ENCODE results near the gene ZFAND4. TPM values are rescaled to one million over a fixed set of nuclear protein-coding genes. Genes with fewer than 3 reads are reported as not detected.
A peak's percentile ranks its signal among the peaks of the same experiment; 100 is the strongest.

Gene ZFAND4
- total and polyA plus RNA-seq, 9 of the 15 experiments (the other 6 are each of a cell fraction or from before 2014, with no cell fraction given): 0.42 to 3.0 (median 1.5) TPM

- TF ChIP-seq ZNF561 (CRISPR knock-in tag; conservative IDR thresholded peaks at IDR 0.05) (no peak), ZNF431 (CRISPR knock-in tag; IDR thresholded peaks at IDR 0.05) (no peak), RFX1 (IDR thresholded peaks at IDR 0.05) (peak; percentile 28; the same call in 1 of the 2 replicates), ZNF263 (CRISPR knock-in tag; IDR thresholded peaks at IDR 0.05; ENCODE audit: borderline replicate concordance) (no peak), KLF1 (tag; IDR thresholded peaks at IDR 0.05) (no peak), FOS (IDR thresholded peaks at IDR 0.05; ENCODE audit: extremely low read depth, insufficient read length) (peak; percentile 36), RB1 (IDR thresholded peaks at IDR 0.05; ENCODE audit: low read depth) (peak; percentile 40; the same call in 1 of the 2 replicates), ZNF695 (CRISPR knock-in tag; IDR thresholded peaks at IDR 0.05) (no peak), CTBP1 (IDR thresholded peaks at IDR 0.05; ENCODE audit: borderline replicate concordance) (peak; percentile 38; the same call in 1 of the 2 replicates), RBM25 (IDR thresholded peaks at IDR 0.05; ENCODE audit: low read depth, low read length, severe bottlenecking) (peak; percentile 93), NRF1 (conservative IDR thresholded peaks at IDR 0.05 in 1 of 2, IDR thresholded peaks at IDR 0.05 in 1 of 2) (peak; percentile 54 to 66; a peak in 3 of 4 replicates), ARID2 (IDR thresholded peaks at IDR 0.05) (no peak), NCOA1 (IDR thresholded peaks at IDR 0.05; ENCODE audit: low read depth) (no peak), RFX5 (IDR thresholded peaks at IDR 0.05; ENCODE audit: low read depth, low read length) (peak; percentile 90), MAZ (CRISPR knock-in tag; conservative IDR thresholded peaks at IDR 0.05 in 1 of 2, IDR thresholded peaks at IDR 0.05 in 1 of 2) (no peak), ZBTB12 (CRISPR knock-in tag; IDR thresholded peaks at IDR 0.05) (no peak), RBFOX2 (IDR thresholded peaks at IDR 0.05; ENCODE audit: low read depth, low read length) (peak; percentile 69), ZEB2 (IDR thresholded peaks at IDR 0.05) (0 out of 2 replicates have a peak, but pooled peaks have one; percentile 20), FUS (optimal IDR thresholded peaks at IDR 0.05; ENCODE audit: low read depth, low read length) (no peak), RCOR1 (IDR thresholded peaks at IDR 0.05; ENCODE audit: borderline replicate concordance in 1 of 2, low read depth in 2 of 2, low read length in 2 of 2) (no peak)
- TF ChIP-seq, protein P1, sequence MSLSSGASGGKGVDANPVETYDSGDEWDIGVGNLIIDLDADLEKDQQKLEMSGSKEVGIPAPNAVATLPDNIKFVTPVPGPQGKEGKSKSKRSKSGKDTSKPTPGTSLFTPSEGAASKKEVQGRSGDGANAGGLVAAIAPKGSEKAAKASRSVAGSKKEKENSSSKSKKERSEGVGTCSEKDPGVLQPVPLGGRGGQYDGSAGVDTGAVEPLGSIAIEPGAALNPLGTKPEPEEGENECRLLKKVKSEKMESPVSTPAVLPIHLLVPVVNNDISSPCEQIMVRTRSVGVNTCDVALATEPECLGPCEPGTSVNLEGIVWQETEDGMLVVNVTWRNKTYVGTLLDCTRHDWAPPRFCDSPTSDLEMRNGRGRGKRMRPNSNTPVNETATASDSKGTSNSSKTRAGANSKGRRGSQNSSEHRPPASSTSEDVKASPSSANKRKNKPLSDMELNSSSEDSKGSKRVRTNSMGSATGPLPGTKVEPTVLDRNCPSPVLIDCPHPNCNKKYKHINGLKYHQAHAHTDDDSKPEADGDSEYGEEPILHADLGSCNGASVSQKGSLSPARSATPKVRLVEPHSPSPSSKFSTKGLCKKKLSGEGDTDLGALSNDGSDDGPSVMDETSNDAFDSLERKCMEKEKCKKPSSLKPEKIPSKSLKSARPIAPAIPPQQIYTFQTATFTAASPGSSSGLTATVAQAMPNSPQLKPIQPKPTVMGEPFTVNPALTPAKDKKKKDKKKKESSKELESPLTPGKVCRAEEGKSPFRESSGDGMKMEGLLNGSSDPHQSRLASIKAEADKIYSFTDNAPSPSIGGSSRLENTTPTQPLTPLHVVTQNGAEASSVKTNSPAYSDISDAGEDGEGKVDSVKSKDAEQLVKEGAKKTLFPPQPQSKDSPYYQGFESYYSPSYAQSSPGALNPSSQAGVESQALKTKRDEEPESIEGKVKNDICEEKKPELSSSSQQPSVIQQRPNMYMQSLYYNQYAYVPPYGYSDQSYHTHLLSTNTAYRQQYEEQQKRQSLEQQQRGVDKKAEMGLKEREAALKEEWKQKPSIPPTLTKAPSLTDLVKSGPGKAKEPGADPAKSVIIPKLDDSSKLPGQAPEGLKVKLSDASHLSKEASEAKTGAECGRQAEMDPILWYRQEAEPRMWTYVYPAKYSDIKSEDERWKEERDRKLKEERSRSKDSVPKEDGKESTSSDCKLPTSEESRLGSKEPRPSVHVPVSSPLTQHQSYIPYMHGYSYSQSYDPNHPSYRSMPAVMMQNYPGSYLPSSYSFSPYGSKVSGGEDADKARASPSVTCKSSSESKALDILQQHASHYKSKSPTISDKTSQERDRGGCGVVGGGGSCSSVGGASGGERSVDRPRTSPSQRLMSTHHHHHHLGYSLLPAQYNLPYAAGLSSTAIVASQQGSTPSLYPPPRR (CRISPR knock-in tag; IDR thresholded peaks at IDR 0.05; ENCODE audit: borderline replicate concordance): no peak
- TF ChIP-seq, protein P2, sequence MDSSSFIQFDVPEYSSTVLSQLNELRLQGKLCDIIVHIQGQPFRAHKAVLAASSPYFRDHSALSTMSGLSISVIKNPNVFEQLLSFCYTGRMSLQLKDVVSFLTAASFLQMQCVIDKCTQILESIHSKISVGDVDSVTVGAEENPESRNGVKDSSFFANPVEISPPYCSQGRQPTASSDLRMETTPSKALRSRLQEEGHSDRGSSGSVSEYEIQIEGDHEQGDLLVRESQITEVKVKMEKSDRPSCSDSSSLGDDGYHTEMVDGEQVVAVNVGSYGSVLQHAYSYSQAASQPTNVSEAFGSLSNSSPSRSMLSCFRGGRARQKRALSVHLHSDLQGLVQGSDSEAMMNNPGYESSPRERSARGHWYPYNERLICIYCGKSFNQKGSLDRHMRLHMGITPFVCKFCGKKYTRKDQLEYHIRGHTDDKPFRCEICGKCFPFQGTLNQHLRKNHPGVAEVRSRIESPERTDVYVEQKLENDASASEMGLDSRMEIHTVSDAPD (CRISPR knock-in tag; IDR thresholded peaks at IDR 0.05): no peak
Measured at GRCh38 chr10:45672181-45673073, at the start of gene ZFAND4 (continued).
